Smooth muscle cell of the pulmonary artery (primary cell): ENCODE data around the gene GATAD2A. TPM values are rescaled to one million over a fixed set of nuclear protein-coding genes. Genes with fewer than 3 reads are reported as not detected.

Experiments used
- total RNA-seq: library from RNA; depleted of rRNA; stranded (reverse); fragments of >200 nt; gene quantifications from 2 replicates; pipeline ENCODE4 v1.2.3, GENCODE V29; 2014

GATAD2A gene, protein sequence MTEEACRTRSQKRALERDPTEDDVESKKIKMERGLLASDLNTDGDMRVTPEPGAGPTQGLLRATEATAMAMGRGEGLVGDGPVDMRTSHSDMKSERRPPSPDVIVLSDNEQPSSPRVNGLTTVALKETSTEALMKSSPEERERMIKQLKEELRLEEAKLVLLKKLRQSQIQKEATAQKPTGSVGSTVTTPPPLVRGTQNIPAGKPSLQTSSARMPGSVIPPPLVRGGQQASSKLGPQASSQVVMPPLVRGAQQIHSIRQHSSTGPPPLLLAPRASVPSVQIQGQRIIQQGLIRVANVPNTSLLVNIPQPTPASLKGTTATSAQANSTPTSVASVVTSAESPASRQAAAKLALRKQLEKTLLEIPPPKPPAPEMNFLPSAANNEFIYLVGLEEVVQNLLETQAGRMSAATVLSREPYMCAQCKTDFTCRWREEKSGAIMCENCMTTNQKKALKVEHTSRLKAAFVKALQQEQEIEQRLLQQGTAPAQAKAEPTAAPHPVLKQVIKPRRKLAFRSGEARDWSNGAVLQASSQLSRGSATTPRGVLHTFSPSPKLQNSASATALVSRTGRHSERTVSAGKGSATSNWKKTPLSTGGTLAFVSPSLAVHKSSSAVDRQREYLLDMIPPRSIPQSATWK
- total RNA-seq, result 40.3 and 55.7 TPM in 2 replicates

GRCh38 chr19:19404879-19405860, at the start of gene GATAD2A:
Gene GATAD2A (plus strand): TSS chr19:19405675. CDS start chr19:19465346, 59,671 bp downstream.

GRCh38 chr19:19514881-19515641, 109.6 kb downstream of the GATAD2A start, which contains the start of gene TSSK6:
Gene TSSK6 (minus strand): TSS chr19:19515548. CDS start chr19:19515427, 121 bp downstream.

GRCh38 chr19:19515642-19516519, 110.4 kb downstream of the GATAD2A start, which contains the start of gene NDUFA13:
Gene NDUFA13 (plus strand): TSS chr19:19516225. CDS start chr19:19516239, 14 bp downstream.

GRCh38 chr19:19528721-19529490, 123.4 kb downstream of the GATAD2A start, which contains the start of gene YJEFN3:
Gene YJEFN3 (plus strand): TSS chr19:19528911. CDS start chr19:19528933, 22 bp downstream.

DNA sequence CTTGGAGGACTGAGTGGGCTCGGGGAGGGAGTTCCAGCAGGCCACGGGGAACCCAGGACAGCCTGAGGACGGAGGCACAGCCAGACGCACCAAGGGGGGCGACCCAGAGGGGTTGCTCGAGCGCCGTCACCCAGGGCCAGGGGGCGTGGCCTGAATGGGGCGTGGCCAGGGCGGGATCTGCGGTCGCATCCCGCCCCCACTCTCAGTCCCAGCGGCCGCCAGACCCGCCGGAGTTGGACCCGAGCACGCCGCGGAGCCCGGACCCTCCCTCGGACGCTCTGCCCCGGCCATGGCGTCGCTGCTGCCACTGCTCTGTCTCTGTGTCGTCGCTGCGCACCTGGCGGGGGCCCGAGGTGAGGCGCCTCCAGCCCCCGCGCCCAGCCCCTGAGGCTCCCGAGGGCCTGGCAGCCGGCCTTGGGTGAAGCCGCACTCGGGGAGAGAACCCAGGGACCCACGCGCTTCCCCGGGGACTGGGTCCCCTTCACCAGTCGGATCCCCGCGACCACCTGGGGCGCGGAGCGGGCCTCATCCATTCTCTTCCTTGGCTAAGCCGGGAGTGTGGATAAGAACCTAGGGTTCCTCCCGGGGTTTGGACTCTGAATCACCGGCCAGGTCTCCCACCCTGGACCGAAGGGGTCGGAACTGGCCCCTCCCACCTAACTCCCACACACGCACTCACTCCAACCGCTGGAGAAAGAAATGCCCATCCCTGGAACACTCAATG, 132.7 kb downstream of the GATAD2A start, which contains the start of gene CILP2:
Gene CILP2, plus strand, starts transcription at position 205 of the 724 bp plus-strand sequence. Its CDS starts 85 bp downstream, at position 290.

Other genes starting within 250 kb of the GATAD2A start
- gene MEF2B, start 235.4 kb upstream of the GATAD2A start, total RNA-seq, result 0.07 TPM in 1 of 2 replicates, not detected in the other
- gene BORCS8, start 213.5 kb upstream of the GATAD2A start, total RNA-seq, result 11.5 and 13.2 TPM in 2 replicates
- 32.9 and 35.7 TPM in 2 replicates for gene RFXANK, start 213.4 kb upstream of the GATAD2A start, total RNA-seq
- gene NR2C2AP, start 202.3 kb upstream of the GATAD2A start, total RNA-seq, result 5.3 and 9.5 TPM in 2 replicates
- under 0.01 TPM in 1 of 2 replicates, not detected in the other for gene NCAN, start 193.7 kb upstream of the GATAD2A start, total RNA-seq
- 0.72 and 0.83 TPM in 2 replicates for gene TM6SF2, start 132.4 kb upstream of the GATAD2A start, total RNA-seq
- 21.1 and 21.4 TPM in 2 replicates for gene SUGP1, start 85.2 kb upstream of the GATAD2A start, total RNA-seq
- gene MAU2, start 84.8 kb upstream of the GATAD2A start, total RNA-seq, result 39.6 and 45.3 TPM in 2 replicates
- 1.7 and 1.8 TPM in 2 replicates for gene TSSK6, start 109.9 kb downstream of the GATAD2A start, total RNA-seq
- 128 TPM in 2 replicates for gene NDUFA13, start 110.5 kb downstream of the GATAD2A start, total RNA-seq
- 0.26 and 0.40 TPM in 2 replicates for gene YJEFN3, start 123.2 kb downstream of the GATAD2A start, total RNA-seq
- gene CILP2, start 132.6 kb downstream of the GATAD2A start, total RNA-seq, result 0.17 and 0.20 TPM in 2 replicates
- gene PBX4, start 213.0 kb downstream of the GATAD2A start, total RNA-seq, result 0.10 and 0.26 TPM in 2 replicates
- gene LPAR2, start 222.5 kb downstream of the GATAD2A start, total RNA-seq, result 1.1 and 1.7 TPM in 2 replicates
- 4.4 and 5.9 TPM in 2 replicates for gene GMIP, start 238.0 kb downstream of the GATAD2A start, total RNA-seq